ENCODE results near the gene TREML2.

Gene TREML2

DNA sequence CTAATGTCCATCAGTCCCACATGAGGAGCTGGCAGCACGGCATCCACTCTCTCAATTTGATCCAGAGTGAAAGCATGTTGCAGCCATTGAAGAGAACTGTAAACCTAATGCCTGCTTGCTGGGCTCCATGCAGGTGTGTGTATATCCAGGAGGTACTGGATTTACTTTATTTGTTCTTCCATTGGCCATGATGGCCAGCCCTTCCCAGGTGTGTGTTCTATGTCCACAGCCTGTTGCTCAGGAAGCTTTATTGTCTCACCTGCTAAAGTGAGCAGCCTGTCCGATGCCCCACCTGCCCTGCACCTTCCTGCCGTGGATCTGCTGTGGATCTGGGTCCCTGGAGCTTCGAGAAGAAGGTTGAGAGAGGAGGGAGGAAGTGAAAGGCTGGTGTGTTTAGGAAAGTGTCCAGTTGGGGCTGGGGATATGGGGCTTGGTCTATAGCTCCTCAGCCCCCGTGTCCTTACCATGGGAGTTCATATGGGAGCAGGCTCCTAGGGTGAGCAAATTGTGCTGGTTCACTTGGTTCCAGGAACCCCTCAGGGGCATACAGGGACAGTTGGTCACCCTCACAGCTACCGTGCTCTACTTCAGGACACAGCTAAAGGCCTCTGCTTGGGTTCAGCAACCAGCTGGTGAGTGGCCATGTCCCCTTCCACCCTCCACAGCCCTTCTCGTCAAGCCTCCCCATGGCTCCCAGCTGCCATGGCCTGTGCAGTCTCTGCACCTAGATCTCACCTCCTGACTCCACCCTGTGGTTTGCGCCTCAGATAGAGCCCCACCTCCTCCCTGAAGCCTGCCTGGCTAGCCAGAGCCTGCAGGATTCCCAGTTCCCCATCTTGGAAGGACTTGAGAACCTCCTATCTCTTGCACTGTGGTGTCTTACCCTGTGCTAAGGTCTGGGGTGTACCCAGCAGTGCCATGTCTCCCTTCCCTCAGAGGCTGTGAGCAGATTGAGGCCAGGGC lies 12.7 kb downstream of the TREML2 start:
- no peak overlapping the region for H3K4me3 ChIP-seq (ENCODE audit: low read depth, low read length)
- DNase-seq (ENCODE audit: low read depth), result no peak
- TF ChIP-seq, protein P1, sequence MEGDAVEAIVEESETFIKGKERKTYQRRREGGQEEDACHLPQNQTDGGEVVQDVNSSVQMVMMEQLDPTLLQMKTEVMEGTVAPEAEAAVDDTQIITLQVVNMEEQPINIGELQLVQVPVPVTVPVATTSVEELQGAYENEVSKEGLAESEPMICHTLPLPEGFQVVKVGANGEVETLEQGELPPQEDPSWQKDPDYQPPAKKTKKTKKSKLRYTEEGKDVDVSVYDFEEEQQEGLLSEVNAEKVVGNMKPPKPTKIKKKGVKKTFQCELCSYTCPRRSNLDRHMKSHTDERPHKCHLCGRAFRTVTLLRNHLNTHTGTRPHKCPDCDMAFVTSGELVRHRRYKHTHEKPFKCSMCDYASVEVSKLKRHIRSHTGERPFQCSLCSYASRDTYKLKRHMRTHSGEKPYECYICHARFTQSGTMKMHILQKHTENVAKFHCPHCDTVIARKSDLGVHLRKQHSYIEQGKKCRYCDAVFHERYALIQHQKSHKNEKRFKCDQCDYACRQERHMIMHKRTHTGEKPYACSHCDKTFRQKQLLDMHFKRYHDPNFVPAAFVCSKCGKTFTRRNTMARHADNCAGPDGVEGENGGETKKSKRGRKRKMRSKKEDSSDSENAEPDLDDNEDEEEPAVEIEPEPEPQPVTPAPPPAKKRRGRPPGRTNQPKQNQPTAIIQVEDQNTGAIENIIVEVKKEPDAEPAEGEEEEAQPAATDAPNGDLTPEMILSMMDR (IDR thresholded peaks at IDR 0.05; ENCODE audit: low read depth, low read length, missing control alignments), result no peak

DNA sequence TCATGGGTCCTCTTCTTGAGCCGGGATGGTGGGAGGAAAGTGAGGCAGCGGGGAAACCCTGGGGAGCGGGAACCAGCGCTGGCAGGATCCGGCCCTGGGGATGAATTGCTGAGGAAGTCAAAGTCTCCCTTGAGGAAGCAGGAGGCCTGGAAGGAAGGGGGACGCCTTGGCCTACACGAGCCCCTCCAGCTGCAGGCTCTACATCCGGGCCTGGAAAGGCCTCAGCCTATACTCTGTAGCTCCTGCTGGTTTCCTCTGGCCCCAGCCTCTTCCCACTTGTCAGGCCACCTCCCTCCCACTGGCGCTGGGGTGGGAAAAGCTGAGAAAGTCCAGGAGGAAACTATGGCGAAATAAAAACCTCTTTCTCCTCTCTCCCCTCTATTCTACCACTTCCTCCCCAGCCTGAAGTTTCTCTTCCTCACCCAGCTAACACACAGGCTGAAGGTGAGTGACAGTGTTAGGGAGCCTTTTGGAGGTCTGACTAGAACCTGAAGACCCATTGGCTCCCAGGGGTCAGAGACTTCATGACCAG lies 14.9 kb downstream of the TREML2 start:
- no peak overlapping the region for H3K4me3 ChIP-seq (ENCODE audit: low read depth, low read length)
- TF ChIP-seq, protein P1 (IDR thresholded peaks at IDR 0.05; ENCODE audit: low read depth, low read length, missing control alignments), result no peak
- DNase-seq (ENCODE audit: low read depth), result no peak

DNA sequence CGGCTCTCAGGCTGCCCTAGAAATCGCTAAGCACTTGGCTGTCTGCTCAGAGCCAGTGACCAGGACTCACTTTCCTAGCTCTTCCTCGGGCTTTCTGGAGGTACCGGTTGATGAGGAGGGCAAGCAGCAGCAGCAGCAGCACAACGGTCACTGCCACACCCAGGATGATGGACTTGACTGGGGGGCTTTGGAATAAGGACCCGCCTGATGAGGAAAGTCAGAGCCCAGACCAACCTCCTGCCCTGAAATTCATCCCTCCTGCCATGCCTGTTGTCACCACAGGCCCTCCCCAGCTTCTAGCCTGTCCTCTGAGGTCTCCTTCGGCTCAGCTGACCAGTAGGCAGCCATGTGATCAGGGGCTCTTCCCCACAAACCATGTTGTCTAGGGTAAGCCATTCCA lies 16.2 kb downstream of the TREML2 start:
- DNase-seq (ENCODE audit: low read depth), result no peak
- H3K4me3 ChIP-seq (ENCODE audit: low read depth, low read length), result no peak overlapping the region
- TF ChIP-seq, protein P1 (IDR thresholded peaks at IDR 0.05; ENCODE audit: low read depth, low read length, missing control alignments), result no peak

DNA sequence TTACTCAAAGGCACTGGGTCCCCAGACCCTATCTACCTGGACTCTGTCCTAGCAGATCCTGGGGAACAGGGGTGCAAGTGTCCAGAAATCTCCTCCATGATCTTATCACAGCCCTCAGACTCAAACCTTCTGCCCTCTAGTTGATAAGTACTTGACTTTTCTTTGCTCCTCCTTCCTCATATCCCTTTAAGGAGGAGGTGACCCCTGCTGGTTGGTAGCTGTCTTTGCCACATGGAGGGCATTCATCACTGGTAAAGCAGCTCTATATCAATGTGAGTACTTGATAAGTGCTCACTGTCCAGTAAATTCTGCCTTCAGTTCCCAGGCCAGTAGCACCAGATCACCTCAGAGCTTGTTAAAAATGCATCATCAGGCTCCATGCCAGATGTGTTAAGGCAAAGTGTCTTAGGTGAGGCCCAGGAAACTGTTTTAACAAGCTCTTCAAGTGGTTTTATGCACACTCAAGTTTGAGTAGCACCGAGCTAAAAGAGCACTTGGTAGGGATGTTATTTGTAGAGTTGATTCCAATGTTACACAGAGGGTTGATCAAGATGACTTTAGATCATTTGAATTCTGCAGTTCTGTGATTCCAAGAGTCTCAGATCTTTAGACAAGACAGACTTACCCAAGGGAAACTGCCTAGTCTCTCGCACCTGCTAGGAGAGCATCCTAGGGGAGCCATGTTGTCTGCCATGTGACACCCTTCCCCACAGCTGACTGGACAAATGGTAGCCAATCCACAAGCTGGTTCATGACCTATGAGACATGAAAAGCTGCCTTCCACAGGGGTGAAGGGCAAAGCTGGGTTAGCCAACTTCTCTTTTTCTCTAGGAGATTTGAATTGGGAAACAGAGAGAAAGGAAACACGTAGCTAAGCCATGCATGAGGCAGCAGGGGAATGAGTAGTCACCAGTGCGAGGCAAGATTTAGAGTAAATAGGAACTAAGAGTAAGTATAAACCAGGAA lies 18.6 kb downstream of the TREML2 start:
- TF ChIP-seq, protein P1 (IDR thresholded peaks at IDR 0.05; ENCODE audit: low read depth, low read length, missing control alignments), result peak; percentile 74
- H3K4me3 ChIP-seq (ENCODE audit: low read depth, low read length), result no peak overlapping the region
- no peak for DNase-seq (ENCODE audit: low read depth)

DNA sequence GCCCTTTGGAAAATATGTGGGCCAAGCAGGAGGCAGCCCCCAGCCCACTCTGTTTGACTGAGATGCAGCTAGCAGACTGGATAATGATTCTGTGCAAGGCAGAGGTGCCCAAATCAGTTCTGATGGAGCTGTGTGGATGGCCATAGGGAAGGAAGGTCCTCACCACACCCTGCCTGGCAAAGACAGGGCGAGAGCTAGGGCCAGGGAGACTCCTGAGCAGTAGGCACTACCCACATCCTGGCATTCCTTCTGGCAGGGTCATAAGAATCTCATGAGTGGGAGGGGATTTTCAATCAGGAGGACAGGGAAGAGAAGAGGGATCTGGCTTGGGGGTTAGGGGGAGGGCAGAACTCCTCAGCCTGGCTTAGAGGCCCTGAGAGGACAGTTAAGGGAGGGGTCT lies 19.4 kb downstream of the TREML2 start:
- no peak for DNase-seq (ENCODE audit: low read depth)
- TF ChIP-seq, protein P1 (IDR thresholded peaks at IDR 0.05; ENCODE audit: low read depth, low read length, missing control alignments), result no peak
- H3K4me3 ChIP-seq (ENCODE audit: low read depth, low read length), result no peak overlapping the region

DNA sequence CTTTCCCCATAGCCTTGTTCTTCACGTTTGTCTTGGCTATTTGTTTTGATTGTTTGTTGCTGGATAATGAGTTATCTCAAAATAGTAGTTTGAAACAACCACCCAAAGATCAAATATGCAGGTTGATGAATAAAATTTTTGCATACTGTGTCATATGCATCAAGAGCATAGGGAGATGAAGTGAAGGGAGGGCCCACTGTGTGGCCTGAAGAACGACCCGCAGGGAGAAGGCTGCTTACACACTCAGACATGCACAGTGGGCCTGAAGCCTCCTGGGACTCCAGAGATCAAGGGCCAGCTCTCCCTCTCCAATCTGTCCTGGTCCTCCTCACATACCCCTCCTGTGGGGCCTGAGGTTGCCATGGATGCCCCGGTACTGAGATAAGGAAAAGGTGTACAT lies 21.8 kb downstream of the TREML2 start:
- H3K4me3 ChIP-seq (ENCODE audit: low read depth, low read length), result no peak overlapping the region
- no peak for DNase-seq (ENCODE audit: low read depth)
- TF ChIP-seq, protein P1 (IDR thresholded peaks at IDR 0.05; ENCODE audit: low read depth, low read length, missing control alignments), result no peak
